H1 (cell line): ENCODE measurements around the gene NEK9. TPM values are rescaled to one million over a fixed set of nuclear protein-coding genes. Genes with fewer than 3 reads are reported as not detected.

ENCODE experiments used
- polyA plus RNA-seq, 7 experiments: library from polyadenylated mRNA; depleted of rRNA in 3 of 7; stranded (reverse) in 5 of 7; unstranded in 2 of 7; fragments of >200 nt in 5 of 7; fragments of 200-250 nt in 2 of 7; gene quantifications; 1 replicate in 5 of 7; 2 replicates in 1 of 7; 4 replicates in 1 of 7; pipeline versions ENCODE4 v1.2.1 to v1.2.3, GENCODE V29; 2011 to 2013; ENCODE audit warnings: missing spikeins in 2 of 7, mixed read lengths in 2 of 7
- total RNA-seq: library from RNA; stranded (reverse); fragmentation: NEBNext Ultra II Directional; extraction: Animal tissue kit (Norgen Biotek cat#: 25700); gene quantifications from 2 replicates; pipeline ENCODE4 v1.2.1, GENCODE V29; 2021
- TF ChIP-seq, protein P1 (sequence below): fragments of 300-600 bp; sonication (generic); IDR thresholded peaks from 2 replicates; pipeline ENCODE4 v1.7.1; 2012; ENCODE audit warnings: low read length, moderate library complexity, mild to moderate bottlenecking, inconsistent platforms; ENCODE audit not compliant: insufficient replicate concordance

NEK9 gene
- total and polyA plus RNA-seq, 2 of the 8 experiments (the other 6 are each of a cell fraction or from before 2014, with no cell fraction given) = 16.0 to 43.6 TPM

- TF ChIP-seq, protein P1, sequence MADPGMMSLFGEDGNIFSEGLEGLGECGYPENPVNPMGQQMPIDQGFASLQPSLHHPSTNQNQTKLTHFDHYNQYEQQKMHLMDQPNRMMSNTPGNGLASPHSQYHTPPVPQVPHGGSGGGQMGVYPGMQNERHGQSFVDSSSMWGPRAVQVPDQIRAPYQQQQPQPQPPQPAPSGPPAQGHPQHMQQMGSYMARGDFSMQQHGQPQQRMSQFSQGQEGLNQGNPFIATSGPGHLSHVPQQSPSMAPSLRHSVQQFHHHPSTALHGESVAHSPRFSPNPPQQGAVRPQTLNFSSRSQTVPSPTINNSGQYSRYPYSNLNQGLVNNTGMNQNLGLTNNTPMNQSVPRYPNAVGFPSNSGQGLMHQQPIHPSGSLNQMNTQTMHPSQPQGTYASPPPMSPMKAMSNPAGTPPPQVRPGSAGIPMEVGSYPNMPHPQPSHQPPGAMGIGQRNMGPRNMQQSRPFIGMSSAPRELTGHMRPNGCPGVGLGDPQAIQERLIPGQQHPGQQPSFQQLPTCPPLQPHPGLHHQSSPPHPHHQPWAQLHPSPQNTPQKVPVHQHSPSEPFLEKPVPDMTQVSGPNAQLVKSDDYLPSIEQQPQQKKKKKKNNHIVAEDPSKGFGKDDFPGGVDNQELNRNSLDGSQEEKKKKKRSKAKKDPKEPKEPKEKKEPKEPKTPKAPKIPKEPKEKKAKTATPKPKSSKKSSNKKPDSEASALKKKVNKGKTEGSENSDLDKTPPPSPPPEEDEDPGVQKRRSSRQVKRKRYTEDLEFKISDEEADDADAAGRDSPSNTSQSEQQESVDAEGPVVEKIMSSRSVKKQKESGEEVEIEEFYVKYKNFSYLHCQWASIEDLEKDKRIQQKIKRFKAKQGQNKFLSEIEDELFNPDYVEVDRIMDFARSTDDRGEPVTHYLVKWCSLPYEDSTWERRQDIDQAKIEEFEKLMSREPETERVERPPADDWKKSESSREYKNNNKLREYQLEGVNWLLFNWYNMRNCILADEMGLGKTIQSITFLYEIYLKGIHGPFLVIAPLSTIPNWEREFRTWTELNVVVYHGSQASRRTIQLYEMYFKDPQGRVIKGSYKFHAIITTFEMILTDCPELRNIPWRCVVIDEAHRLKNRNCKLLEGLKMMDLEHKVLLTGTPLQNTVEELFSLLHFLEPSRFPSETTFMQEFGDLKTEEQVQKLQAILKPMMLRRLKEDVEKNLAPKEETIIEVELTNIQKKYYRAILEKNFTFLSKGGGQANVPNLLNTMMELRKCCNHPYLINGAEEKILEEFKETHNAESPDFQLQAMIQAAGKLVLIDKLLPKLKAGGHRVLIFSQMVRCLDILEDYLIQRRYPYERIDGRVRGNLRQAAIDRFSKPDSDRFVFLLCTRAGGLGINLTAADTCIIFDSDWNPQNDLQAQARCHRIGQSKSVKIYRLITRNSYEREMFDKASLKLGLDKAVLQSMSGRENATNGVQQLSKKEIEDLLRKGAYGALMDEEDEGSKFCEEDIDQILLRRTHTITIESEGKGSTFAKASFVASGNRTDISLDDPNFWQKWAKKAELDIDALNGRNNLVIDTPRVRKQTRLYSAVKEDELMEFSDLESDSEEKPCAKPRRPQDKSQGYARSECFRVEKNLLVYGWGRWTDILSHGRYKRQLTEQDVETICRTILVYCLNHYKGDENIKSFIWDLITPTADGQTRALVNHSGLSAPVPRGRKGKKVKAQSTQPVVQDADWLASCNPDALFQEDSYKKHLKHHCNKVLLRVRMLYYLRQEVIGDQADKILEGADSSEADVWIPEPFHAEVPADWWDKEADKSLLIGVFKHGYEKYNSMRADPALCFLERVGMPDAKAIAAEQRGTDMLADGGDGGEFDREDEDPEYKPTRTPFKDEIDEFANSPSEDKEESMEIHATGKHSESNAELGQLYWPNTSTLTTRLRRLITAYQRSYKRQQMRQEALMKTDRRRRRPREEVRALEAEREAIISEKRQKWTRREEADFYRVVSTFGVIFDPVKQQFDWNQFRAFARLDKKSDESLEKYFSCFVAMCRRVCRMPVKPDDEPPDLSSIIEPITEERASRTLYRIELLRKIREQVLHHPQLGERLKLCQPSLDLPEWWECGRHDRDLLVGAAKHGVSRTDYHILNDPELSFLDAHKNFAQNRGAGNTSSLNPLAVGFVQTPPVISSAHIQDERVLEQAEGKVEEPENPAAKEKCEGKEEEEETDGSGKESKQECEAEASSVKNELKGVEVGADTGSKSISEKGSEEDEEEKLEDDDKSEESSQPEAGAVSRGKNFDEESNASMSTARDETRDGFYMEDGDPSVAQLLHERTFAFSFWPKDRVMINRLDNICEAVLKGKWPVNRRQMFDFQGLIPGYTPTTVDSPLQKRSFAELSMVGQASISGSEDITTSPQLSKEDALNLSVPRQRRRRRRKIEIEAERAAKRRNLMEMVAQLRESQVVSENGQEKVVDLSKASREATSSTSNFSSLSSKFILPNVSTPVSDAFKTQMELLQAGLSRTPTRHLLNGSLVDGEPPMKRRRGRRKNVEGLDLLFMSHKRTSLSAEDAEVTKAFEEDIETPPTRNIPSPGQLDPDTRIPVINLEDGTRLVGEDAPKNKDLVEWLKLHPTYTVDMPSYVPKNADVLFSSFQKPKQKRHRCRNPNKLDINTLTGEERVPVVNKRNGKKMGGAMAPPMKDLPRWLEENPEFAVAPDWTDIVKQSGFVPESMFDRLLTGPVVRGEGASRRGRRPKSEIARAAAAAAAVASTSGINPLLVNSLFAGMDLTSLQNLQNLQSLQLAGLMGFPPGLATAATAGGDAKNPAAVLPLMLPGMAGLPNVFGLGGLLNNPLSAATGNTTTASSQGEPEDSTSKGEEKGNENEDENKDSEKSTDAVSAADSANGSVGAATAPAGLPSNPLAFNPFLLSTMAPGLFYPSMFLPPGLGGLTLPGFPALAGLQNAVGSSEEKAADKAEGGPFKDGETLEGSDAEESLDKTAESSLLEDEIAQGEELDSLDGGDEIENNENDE = no peak
Measured at GRCh38 chr14:75158843-75159614, 32.2 kb upstream of the NEK9 start (continued).
